SK-N-SH (cell line): Measurements from ENCODE around the gene TFF3. TPM values are rescaled to one million over a fixed set of nuclear protein-coding genes. Genes with fewer than 3 reads are reported as not detected.

ENCODE experiments used
- CTCF ChIA-PET: fragments of 300-600, 350-600 bp; formaldehyde crosslinking; extraction: SDS; loops from one replicate; lab custom pipeline; 2021; lab: Yijun Ruan, JAX
- POLR2A ChIA-PET: fragments of 350-600 bp; sonication (Branson Sonifier 250); formaldehyde crosslinking; extraction: SDS; loops from one replicate; lab custom pipeline; 2020; ENCODE audit warnings: antibody characterized with exemption, inconsistent platforms; lab: Yijun Ruan, JAX
- DNase-seq: peaks from one replicate; pipeline ENCODE4 v3.0.0; 2012
- H2AFZ ChIP-seq: fragments of 200-600 bp; sonication (generic); 2 replicates; pipeline ENCODE4 v1.8.1; 2016; ENCODE audit warnings: antibody characterized with exemption, mild to moderate bottlenecking, low read depth
- H3F3A ChIP-seq: fragments of 200-600 bp; sonication (generic); replicated peaks from 2 replicates; pipeline ENCODE3; 2016; ENCODE audit warnings: antibody characterized with exemption, mild to moderate bottlenecking; ENCODE audit not compliant: insufficient read depth
- H3K27ac ChIP-seq, 2 experiments: fragments of 200-500 bp in 1 of 2; fragments of 200-600 bp in 1 of 2; sonication (Bioruptor generic) in 1 of 2; sonication (generic), shearing (Covaris generic) in 1 of 2; 2 replicates each; pipeline versions ENCODE4 v1.5.1 to v1.6.1; 2014 to 2016; ENCODE audit warnings: low read depth in 2 of 2, inconsistent platforms in 1 of 2, low read length in 1 of 2, mild to moderate bottlenecking in 1 of 2, mixed read lengths in 1 of 2
- H3K27me3 ChIP-seq: fragments of 200-600 bp; sonication (generic), shearing (Covaris generic); 2 replicates; pipeline ENCODE4 v1.6.1; 2016; ENCODE audit warnings: mixed run types; ENCODE audit not compliant: insufficient read depth
- H3K36me3 ChIP-seq, 2 experiments: fragments of 200-500 bp in 1 of 2; fragments of 200-600 bp in 1 of 2; sonication (Bioruptor generic) in 1 of 2; sonication (generic) in 1 of 2; replicated peaks in 1 of 2; 2 replicates each; pipeline versions ENCODE3 to v1.5.1; 2014 to 2016; ENCODE audit warnings: low read length in 1 of 2, mild to moderate bottlenecking in 1 of 2; ENCODE audit not compliant: insufficient read depth in 2 of 2, control insufficient read depth in 1 of 2
- H3K4me1 ChIP-seq, 2 experiments: fragments of 200-500 bp in 1 of 2; fragments of 200-600 bp in 1 of 2; sonication (Bioruptor generic) in 1 of 2; sonication (generic), shearing (Covaris generic) in 1 of 2; 2 replicates each; pipeline versions ENCODE4 v1.5.1 to v1.6.1; 2014 to 2016; ENCODE audit warnings: low read depth in 1 of 2, low read length in 1 of 2, mixed run types in 1 of 2; ENCODE audit not compliant: insufficient read depth in 2 of 2, control insufficient read depth in 1 of 2
- H3K4me2 ChIP-seq: fragments of 200-600 bp; sonication (generic), shearing (Covaris generic); 2 replicates; pipeline ENCODE4 v1.6.1; 2017; ENCODE audit warnings: mixed run types
- H3K4me3 ChIP-seq, 2 experiments: fragments of 200-500 bp in 1 of 2; fragments of 200-600 bp in 1 of 2; sonication (Bioruptor generic) in 1 of 2; sonication (generic), shearing (Covaris generic) in 1 of 2; 2 replicates each; pipeline versions ENCODE4 v1.5.1 to v1.8.1; 2014 to 2016; ENCODE audit warnings: low read depth in 2 of 2, inconsistent platforms in 1 of 2, low read length in 1 of 2, mild to moderate bottlenecking in 1 of 2, mixed read lengths in 1 of 2, moderate library complexity in 1 of 2
- H3K79me2 ChIP-seq: fragments of 200-600 bp; sonication (generic); 2 replicates; pipeline ENCODE4 v1.8.1; 2017; ENCODE audit warnings: mild to moderate bottlenecking; ENCODE audit not compliant: insufficient read depth
- H3K9ac ChIP-seq: fragments of 200-600 bp; sonication (generic); 2 replicates; pipeline ENCODE4 v1.6.1; 2017; ENCODE audit warnings: mixed run types
- H3K9me2 ChIP-seq: fragments of 200-600 bp; sonication (generic); 2 replicates; pipeline ENCODE4 v1.6.1; 2017; ENCODE audit warnings: mixed run types
- H3K9me3 ChIP-seq: fragments of 200-600 bp; sonication (generic); 2 replicates; pipeline ENCODE4 v1.6.1; 2017; ENCODE audit warnings: mixed run types, mild to moderate bottlenecking, moderate library complexity
- H4K20me1 ChIP-seq: fragments of 200-600 bp; sonication (generic); 2 replicates; pipeline ENCODE4 v1.6.1; 2017; ENCODE audit warnings: mild to moderate bottlenecking, mixed run types; ENCODE audit not compliant: insufficient read depth
- ELF1 ChIP-seq: IDR thresholded peaks from 2 replicates; pipeline ENCODE4 v1.4.0; 2012
- EP300 ChIP-seq, 2 experiments: IDR thresholded peaks; 2 replicates each; pipeline versions ENCODE4 v1.4.0 to v1.6.1; 2012; ENCODE audit warnings: borderline replicate concordance in 1 of 2, low read depth in 1 of 2, low read length in 1 of 2
- EZH2phosphoT487 ChIP-seq: fragments of 200-600 bp; sonication (generic); IDR thresholded peaks from 2 replicates; pipeline ENCODE4 v1.6.1; 2017; ENCODE audit warnings: low read depth, mixed run types, mild to moderate bottlenecking, antibody characterized with exemption, moderate library complexity, borderline replicate concordance
- FOXJ3 ChIP-seq: sonication (generic); formaldehyde crosslinking; IDR thresholded peaks from 2 replicates; pipeline ENCODE4 v1.5.1; 2020; ENCODE audit warnings: mild to moderate bottlenecking, missing genetic modification reagents
- FOXM1 ChIP-seq: IDR thresholded peaks from 2 replicates; pipeline ENCODE4 v1.4.0; 2012; ENCODE audit warnings: low read depth, mild to moderate bottlenecking
- GABPA ChIP-seq: IDR thresholded peaks from 2 replicates; pipeline ENCODE4 v1.4.0; 2012; ENCODE audit warnings: low read depth, mild to moderate bottlenecking
- PBX3 ChIP-seq: IDR thresholded peaks from 2 replicates; pipeline ENCODE4; 2012
- POLR2AphosphoS5 ChIP-seq: IDR thresholded peaks from 2 replicates; pipeline ENCODE4 v1.6.1; 2012; ENCODE audit warnings: low read depth, low read length
- RAD21 ChIP-seq: IDR thresholded peaks from 2 replicates; pipeline ENCODE4 v1.6.1; 2012; ENCODE audit warnings: mild to moderate bottlenecking, low read length
- RCOR1 ChIP-seq: fragments of 150-350 bp; IDR thresholded peaks from 2 replicates; pipeline ENCODE4 v1.6.1; 2017; ENCODE audit warnings: antibody characterized with exemption, low read length
- RFX5 ChIP-seq: IDR thresholded peaks from 2 replicates; pipeline ENCODE4 v1.6.1; 2012; ENCODE audit warnings: mild to moderate bottlenecking, improper control_type of control experiment, low read length
- SIN3A ChIP-seq: IDR thresholded peaks from 2 replicates; pipeline ENCODE4 v1.6.1; 2012; ENCODE audit warnings: low read depth, mild to moderate bottlenecking, low read length, moderate library complexity, borderline replicate concordance
- SMC3 ChIP-seq: IDR thresholded peaks from 2 replicates; pipeline ENCODE4 v1.6.1; 2012; ENCODE audit warnings: low read depth, low read length, improper control_type of control experiment
- TAF1 ChIP-seq: IDR thresholded peaks from 2 replicates; pipeline ENCODE4 v1.6.1; 2012; ENCODE audit warnings: low read depth, mild to moderate bottlenecking, low read length, moderate library complexity, borderline replicate concordance
- TCF12 ChIP-seq: IDR thresholded peaks from 2 replicates; pipeline ENCODE4 v1.4.0; 2012
- USF2 ChIP-seq: fragments of 150-350 bp; IDR thresholded peaks from 2 replicates; pipeline ENCODE4 v1.6.1; 2017; ENCODE audit warnings: antibody characterized with exemption, low read length, low read depth, borderline replicate concordance
- WGBS: methylation state at CpG from one replicate; pipeline ENCODE4 v1.1.6; 2017; ENCODE audit warnings: low lambda C conversion rate; 5-methylcytosine and 5-hydroxymethylcytosine counted together
- polyA plus RNA-seq, 3 experiments: library from polyadenylated mRNA; depleted of rRNA; stranded (reverse); fragments of >200 nt; gene quantifications; 2 replicates each; pipeline ENCODE4 v1.2.3, GENCODE V29; 2012
- TF ChIP-seq, protein P1 (sequence below): fragments of 200-600 bp; sonication (generic); IDR thresholded peaks from 2 replicates; pipeline ENCODE4 v1.6.1; 2017; ENCODE audit warnings: antibody characterized with exemption, mild to moderate bottlenecking, moderate library complexity
- TF ChIP-seq, protein P2 (sequence below): IDR thresholded peaks from 2 replicates; pipeline ENCODE4 v1.4.0; 2012; ENCODE audit warnings: low read depth
- TF ChIP-seq, protein P3 (sequence below): IDR thresholded peaks from 2 replicates; pipeline ENCODE4 v1.6.1; 2012; ENCODE audit warnings: mild to moderate bottlenecking, low read depth, low read length, moderate library complexity

TFF3 gene
- polyA plus RNA-seq, 1 of the 3 experiments (the other 2 are of a cell fraction): not detected

DNA sequence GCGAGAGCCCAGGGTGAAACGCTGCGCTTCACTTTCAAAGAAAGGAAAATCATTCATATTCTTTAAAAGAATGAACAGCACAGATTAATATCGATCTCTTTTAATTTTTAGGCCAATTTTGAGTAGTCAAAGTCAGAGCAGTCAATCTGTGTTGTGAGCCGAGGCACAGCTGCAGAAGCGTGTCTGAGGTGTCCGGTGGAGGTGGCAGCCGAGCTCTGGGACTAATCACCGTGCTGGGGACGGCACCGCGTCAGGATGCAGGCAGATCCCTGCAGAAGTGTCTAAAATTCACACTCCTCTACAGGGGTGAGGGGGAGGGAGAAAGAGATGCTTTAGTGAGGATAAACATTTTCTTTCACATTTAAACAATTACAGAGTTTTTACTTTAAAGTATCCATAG lies 47.0 kb upstream of the TFF3 start:
- no peak for DNase-seq
- no peak for TF ChIP-seq FOXJ3 (CRISPR knock-in tag)
- no peak for TF ChIP-seq ELF1
- TF ChIP-seq, protein P1, sequence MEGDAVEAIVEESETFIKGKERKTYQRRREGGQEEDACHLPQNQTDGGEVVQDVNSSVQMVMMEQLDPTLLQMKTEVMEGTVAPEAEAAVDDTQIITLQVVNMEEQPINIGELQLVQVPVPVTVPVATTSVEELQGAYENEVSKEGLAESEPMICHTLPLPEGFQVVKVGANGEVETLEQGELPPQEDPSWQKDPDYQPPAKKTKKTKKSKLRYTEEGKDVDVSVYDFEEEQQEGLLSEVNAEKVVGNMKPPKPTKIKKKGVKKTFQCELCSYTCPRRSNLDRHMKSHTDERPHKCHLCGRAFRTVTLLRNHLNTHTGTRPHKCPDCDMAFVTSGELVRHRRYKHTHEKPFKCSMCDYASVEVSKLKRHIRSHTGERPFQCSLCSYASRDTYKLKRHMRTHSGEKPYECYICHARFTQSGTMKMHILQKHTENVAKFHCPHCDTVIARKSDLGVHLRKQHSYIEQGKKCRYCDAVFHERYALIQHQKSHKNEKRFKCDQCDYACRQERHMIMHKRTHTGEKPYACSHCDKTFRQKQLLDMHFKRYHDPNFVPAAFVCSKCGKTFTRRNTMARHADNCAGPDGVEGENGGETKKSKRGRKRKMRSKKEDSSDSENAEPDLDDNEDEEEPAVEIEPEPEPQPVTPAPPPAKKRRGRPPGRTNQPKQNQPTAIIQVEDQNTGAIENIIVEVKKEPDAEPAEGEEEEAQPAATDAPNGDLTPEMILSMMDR: no peak
- TF ChIP-seq EZH2phosphoT487: no peak
- no peak for TF ChIP-seq TAF1
- no peak for TF ChIP-seq EP300 (IDR thresholded peaks at IDR 0.05; ENCODE audit: borderline replicate concordance in 1 of 2, low read depth in 1 of 2, low read length in 1 of 2)
- TF ChIP-seq GABPA: no peak
- no peak for TF ChIP-seq POLR2AphosphoS5
- TF ChIP-seq, protein P2, sequence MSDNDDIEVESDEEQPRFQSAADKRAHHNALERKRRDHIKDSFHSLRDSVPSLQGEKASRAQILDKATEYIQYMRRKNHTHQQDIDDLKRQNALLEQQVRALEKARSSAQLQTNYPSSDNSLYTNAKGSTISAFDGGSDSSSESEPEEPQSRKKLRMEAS: no peak
- no peak for TF ChIP-seq RCOR1
- TF ChIP-seq RAD21: no peak
- TF ChIP-seq TCF12: no peak
- no peak for TF ChIP-seq PBX3
- no peak for TF ChIP-seq USF2
- no peak for TF ChIP-seq RFX5
- TF ChIP-seq FOXM1: no peak
- POLR2A ChIA-PET: no interaction called here
- Histone ChIP-seq H3K9ac (no peak overlapping the region), H3K4me2 (no peak overlapping the region), H2AFZ (no peak overlapping the region), H4K20me1 (no peaks in the 10 kb centered on the region), H3K9me3 (no peaks in the 10 kb centered on the region), H3K27me3 (no peaks in the 10 kb centered on the region), H3K79me2 (no peaks in the 10 kb centered on the region), H3K9me2 (no peaks in the 10 kb centered on the region), H3K27ac (no peak overlapping the region), H3F3A (no peaks in the 10 kb centered on the region), H3K4me1 (no peaks in the 10 kb centered on the region), H3K4me3 (no peak overlapping the region), H3K36me3 (no peaks in the 10 kb centered on the region)
- 15% methylated on average over 12 of the region's 12 CpGs for WGBS
- CTCF ChIA-PET: interaction anchor here (2.2 kb wide), 1 partner anchor 52 kb away, joined by 6 read pairs; no protein-coding TSS in a partner anchor

DNA sequence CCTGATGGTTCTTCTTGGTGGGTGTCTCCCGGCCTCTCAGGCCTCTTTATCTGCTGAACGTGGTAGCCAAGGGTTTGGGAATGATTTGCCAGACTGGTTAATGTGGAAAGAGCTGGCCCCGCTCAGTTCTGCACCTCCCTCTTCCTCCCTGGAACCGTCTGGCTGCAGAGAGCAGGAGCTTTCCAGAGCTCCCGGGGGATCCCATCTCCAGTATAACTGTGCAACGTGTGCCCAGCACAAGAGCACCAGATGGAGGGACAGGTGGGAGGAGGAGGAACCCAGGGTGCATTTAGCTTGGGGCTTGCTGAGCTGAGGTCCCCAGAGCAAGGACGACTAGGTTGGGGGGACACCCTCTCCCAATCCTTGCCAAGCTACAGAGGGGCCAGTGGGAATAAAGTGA lies 46.1 kb upstream of the TFF3 start:
- no peaks in the 10 kb centered on the region for H3K79me2 ChIP-seq
- H3K27me3 ChIP-seq: no peaks in the 10 kb centered on the region
- H3K4me2 ChIP-seq: no peak overlapping the region
- H3K4me1 ChIP-seq: no peaks in the 10 kb centered on the region
- CTCF ChIA-PET: interaction anchor here (2.2 kb wide), 1 partner anchor 51 kb away, joined by 6 read pairs; no protein-coding TSS in a partner anchor
- POLR2A ChIA-PET: no interaction called here
- H3K36me3 ChIP-seq: no peaks in the 10 kb centered on the region
- no peak overlapping the region for H3K9ac ChIP-seq
- H4K20me1 ChIP-seq: no peaks in the 10 kb centered on the region
- H3F3A ChIP-seq: no peaks in the 10 kb centered on the region
- 0% methylated on average over 3 of the region's 7 CpGs for WGBS
- no peaks in the 10 kb centered on the region for H3K9me2 ChIP-seq
- H3K4me3 ChIP-seq: no peak overlapping the region
- H2AFZ ChIP-seq: no peak overlapping the region
- no peak for DNase-seq
- no peaks in the 10 kb centered on the region for H3K9me3 ChIP-seq
- no peak overlapping the region for H3K27ac ChIP-seq
- TF ChIP-seq RFX5: no peak
- TF ChIP-seq SMC3: no peak
- TF ChIP-seq, protein P1: no peak
- TF ChIP-seq TCF12: no peak
- TF ChIP-seq GABPA: no peak
- TF ChIP-seq, protein P3, sequence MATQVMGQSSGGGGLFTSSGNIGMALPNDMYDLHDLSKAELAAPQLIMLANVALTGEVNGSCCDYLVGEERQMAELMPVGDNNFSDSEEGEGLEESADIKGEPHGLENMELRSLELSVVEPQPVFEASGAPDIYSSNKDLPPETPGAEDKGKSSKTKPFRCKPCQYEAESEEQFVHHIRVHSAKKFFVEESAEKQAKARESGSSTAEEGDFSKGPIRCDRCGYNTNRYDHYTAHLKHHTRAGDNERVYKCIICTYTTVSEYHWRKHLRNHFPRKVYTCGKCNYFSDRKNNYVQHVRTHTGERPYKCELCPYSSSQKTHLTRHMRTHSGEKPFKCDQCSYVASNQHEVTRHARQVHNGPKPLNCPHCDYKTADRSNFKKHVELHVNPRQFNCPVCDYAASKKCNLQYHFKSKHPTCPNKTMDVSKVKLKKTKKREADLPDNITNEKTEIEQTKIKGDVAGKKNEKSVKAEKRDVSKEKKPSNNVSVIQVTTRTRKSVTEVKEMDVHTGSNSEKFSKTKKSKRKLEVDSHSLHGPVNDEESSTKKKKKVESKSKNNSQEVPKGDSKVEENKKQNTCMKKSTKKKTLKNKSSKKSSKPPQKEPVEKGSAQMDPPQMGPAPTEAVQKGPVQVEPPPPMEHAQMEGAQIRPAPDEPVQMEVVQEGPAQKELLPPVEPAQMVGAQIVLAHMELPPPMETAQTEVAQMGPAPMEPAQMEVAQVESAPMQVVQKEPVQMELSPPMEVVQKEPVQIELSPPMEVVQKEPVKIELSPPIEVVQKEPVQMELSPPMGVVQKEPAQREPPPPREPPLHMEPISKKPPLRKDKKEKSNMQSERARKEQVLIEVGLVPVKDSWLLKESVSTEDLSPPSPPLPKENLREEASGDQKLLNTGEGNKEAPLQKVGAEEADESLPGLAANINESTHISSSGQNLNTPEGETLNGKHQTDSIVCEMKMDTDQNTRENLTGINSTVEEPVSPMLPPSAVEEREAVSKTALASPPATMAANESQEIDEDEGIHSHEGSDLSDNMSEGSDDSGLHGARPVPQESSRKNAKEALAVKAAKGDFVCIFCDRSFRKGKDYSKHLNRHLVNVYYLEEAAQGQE: no peak
- no peak for TF ChIP-seq SIN3A
- TF ChIP-seq TAF1: no peak
